Measurements from ENCODE around the gene GAL3ST2. TPM values are rescaled to one million over a fixed set of nuclear protein-coding genes. Genes with fewer than 3 reads are reported as not detected.

The GAL3ST2 gene
- total RNA-seq, 1 experiment from 2014 or later = not detected

DNA sequence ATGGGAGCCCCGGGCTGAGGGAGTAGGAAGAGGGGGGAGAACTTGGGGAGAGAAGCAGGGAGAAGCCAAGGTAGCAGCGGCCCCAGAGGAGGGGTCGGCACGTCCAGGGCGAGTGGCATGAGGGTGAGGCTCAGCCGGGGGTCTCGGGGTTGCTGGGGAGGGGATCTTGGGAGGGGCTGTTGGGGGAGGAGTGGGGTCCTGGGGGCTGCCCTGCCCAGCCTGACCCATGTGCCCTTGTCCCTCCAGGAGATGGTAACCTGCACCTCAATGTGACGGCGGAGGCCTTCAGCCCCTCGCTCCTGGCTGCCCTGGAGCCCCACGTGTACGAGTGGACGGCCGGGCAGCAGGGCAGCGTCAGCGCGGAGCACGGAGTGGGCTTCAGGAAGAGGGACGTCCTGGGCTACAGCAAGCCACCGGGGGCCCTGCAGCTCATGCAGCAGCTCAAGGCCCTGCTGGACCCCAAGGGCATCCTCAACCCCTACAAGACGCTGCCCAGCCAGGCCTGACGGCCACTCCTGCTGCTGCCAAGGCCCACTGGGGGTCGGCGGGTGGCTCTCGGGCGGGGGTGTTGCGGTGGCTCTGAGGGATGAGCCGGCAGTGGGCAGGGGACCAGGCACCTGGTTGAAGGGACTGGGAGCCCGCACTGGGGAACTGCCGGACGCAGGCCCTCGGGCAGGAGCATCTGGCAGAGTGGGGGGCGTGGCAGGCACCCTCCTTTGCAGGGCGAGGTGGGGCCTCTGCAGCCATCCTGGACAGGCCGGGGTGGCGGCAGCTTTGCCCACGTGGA is 9.0 kb upstream of the GAL3ST2 start:
- DNase-seq = no peak
- intact Hi-C loops (cut with micrococcal nuclease) = no loop called here
- ATAC-seq = no peak
- ChIA-PET POLR2A (ENCODE audit: unreplicated experiment) (no interaction called here), CTCF (no interaction called here)
- Histone ChIP-seq H3K27ac (ENCODE audit: low read length) (no peak overlapping the region), H3K9me2 (replicated peaks; ENCODE audit: low read length) (no peaks in the 10 kb centered on the region), H3K4me3 (ENCODE audit: low read length) (no peak overlapping the region), H3K4me2 (ENCODE audit: low read length) (no peak overlapping the region), H3K9ac (ENCODE audit: low read length) (no peak overlapping the region), H4K20me1 (ENCODE audit: low read length) (no peaks in the 10 kb centered on the region), H3K36me3 (ENCODE audit: low read depth, low read length) (no peaks in the 10 kb centered on the region), H3K79me2 (ENCODE audit: low read length) (no peaks in the 10 kb centered on the region), H3K4me1 (ENCODE audit: insufficient read depth, low read length) (peaks cover 9% of the 10 kb centered on the region), H3K9me3 (ENCODE audit: low read length) (no peaks in the 10 kb centered on the region), H3K27me3 (ENCODE audit: low read length) (no peaks in the 10 kb centered on the region), H3F3A (ENCODE audit: low read length, unreplicated experiment) (peaks cover 1% of the 10 kb centered on the region), H2AFZ (ENCODE audit: low read length) (no peak overlapping the region)
- no TSS peak for BruUV-seq (replicated peaks)
- TF ChIP-seq, protein P1, sequence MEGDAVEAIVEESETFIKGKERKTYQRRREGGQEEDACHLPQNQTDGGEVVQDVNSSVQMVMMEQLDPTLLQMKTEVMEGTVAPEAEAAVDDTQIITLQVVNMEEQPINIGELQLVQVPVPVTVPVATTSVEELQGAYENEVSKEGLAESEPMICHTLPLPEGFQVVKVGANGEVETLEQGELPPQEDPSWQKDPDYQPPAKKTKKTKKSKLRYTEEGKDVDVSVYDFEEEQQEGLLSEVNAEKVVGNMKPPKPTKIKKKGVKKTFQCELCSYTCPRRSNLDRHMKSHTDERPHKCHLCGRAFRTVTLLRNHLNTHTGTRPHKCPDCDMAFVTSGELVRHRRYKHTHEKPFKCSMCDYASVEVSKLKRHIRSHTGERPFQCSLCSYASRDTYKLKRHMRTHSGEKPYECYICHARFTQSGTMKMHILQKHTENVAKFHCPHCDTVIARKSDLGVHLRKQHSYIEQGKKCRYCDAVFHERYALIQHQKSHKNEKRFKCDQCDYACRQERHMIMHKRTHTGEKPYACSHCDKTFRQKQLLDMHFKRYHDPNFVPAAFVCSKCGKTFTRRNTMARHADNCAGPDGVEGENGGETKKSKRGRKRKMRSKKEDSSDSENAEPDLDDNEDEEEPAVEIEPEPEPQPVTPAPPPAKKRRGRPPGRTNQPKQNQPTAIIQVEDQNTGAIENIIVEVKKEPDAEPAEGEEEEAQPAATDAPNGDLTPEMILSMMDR (conservative IDR thresholded peaks at IDR 0.05; ENCODE audit: low read depth, low read length) = no peak
- no peak for TF ChIP-seq EZH2 (IDR thresholded peaks at IDR 0.05; ENCODE audit: low read length, unreplicated experiment)

DNA sequence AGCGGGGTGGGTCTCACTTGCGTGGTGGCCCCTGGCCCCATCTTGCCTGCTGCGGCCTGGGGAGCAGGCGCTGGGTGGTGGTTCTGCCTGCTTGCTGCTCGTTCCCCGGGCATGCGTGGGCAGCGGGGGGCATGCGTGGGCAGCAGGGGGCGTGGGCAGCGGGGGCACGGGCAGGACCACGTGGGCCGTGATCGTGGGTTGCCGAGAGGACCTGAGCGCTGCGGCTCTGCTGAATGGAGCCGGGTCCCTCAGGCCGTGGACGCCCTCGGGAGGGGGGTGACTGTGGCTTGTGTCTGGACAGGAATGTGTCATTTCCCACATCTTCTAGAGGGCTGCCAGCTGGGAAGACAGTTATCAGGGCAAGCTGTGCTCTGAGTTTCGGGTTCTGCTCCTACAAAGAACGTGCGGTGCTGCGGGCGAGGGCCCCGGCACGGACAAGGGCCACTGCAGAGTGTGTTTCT is 8.3 kb upstream of the GAL3ST2 start:
- no TSS peak for BruUV-seq (replicated peaks)
- Histone ChIP-seq H3K9me2 (replicated peaks; ENCODE audit: low read length) (no peaks in the 10 kb centered on the region), H3F3A (ENCODE audit: low read length, unreplicated experiment) (no peaks in the 10 kb centered on the region), H3K36me3 (ENCODE audit: low read depth, low read length) (no peaks in the 10 kb centered on the region), H2AFZ (ENCODE audit: low read length) (no peak overlapping the region), H3K79me2 (ENCODE audit: low read length) (no peaks in the 10 kb centered on the region), H3K27ac (ENCODE audit: low read length) (no peak overlapping the region), H4K20me1 (ENCODE audit: low read length) (no peaks in the 10 kb centered on the region), H3K4me2 (ENCODE audit: low read length) (no peak overlapping the region), H3K27me3 (ENCODE audit: low read length) (no peaks in the 10 kb centered on the region), H3K4me1 (ENCODE audit: insufficient read depth, low read length) (peaks cover 3% of the 10 kb centered on the region), H3K9ac (ENCODE audit: low read length) (no peak overlapping the region), H3K9me3 (ENCODE audit: low read length) (no peaks in the 10 kb centered on the region), H3K4me3 (ENCODE audit: low read length) (no peak overlapping the region)
- ATAC-seq (no peak), DNase-seq (no peak)
- TF ChIP-seq EZH2 (IDR thresholded peaks at IDR 0.05; ENCODE audit: low read length, unreplicated experiment) = no peak
- no peak for TF ChIP-seq EZH2phosphoT487 (IDR thresholded peaks at IDR 0.05; ENCODE audit: borderline replicate concordance, low read length)
- TF ChIP-seq, protein P1 (conservative IDR thresholded peaks at IDR 0.05; ENCODE audit: low read depth, low read length) = no peak
- CTCF ChIA-PET = no interaction called here
- POLR2A ChIA-PET (ENCODE audit: unreplicated experiment) = no interaction called here
- intact Hi-C loops (cut with micrococcal nuclease) = no loop called here

DNA sequence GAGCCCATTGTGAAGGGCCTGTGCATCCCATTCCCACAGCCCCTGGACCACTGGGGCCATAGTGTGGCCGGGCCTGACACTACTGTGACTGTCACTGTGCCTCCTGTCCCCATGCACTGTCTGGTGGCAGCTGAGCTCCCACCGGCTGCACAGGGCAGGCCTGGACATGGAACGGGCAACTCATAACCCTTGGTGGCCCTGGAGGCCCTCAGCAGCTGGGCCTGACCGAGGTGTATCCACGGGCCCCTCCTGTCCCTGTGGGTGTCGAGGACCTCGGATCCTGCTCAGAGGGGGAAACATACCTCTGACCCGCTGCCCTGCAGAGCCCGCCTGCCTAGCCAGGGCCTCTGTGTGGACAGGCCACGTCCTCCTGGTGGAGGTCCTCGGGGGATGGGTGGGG is 7.8 kb upstream of the GAL3ST2 start:
- H3K36me3 ChIP-seq (ENCODE audit: low read depth, low read length) = no peaks in the 10 kb centered on the region
- H3K79me2 ChIP-seq (ENCODE audit: low read length) = no peaks in the 10 kb centered on the region
- no peak overlapping the region for H2AFZ ChIP-seq (ENCODE audit: low read length)
- H3K9me3 ChIP-seq (ENCODE audit: low read length) = no peaks in the 10 kb centered on the region
- no peak overlapping the region for H3K27ac ChIP-seq (ENCODE audit: low read length)
- no peak overlapping the region for H3K4me3 ChIP-seq (ENCODE audit: low read length)
- peaks cover 3% of the 10 kb centered on the region for H3K4me1 ChIP-seq (ENCODE audit: insufficient read depth, low read length)
- no peak overlapping the region for H3K9ac ChIP-seq (ENCODE audit: low read length)
- no peak for TF ChIP-seq EZH2 (IDR thresholded peaks at IDR 0.05; ENCODE audit: low read length, unreplicated experiment)
- no peak for TF ChIP-seq EZH2phosphoT487 (IDR thresholded peaks at IDR 0.05; ENCODE audit: borderline replicate concordance, low read length)
- TF ChIP-seq, protein P1 (conservative IDR thresholded peaks at IDR 0.05; ENCODE audit: low read depth, low read length) = no peak
- no peaks in the 10 kb centered on the region for H4K20me1 ChIP-seq (ENCODE audit: low read length)
- H3K9me2 ChIP-seq (replicated peaks; ENCODE audit: low read length) = no peaks in the 10 kb centered on the region
- intact Hi-C loops (cut with micrococcal nuclease) = no loop called here
- ChIA-PET CTCF (no interaction called here), POLR2A (ENCODE audit: unreplicated experiment) (no interaction called here)
- no TSS peak for BruUV-seq (replicated peaks)
- DNase-seq (no peak), ATAC-seq (no peak; the same call in 1 of the 2 replicates)
- H3F3A ChIP-seq (ENCODE audit: low read length, unreplicated experiment) = no peaks in the 10 kb centered on the region
- no peaks in the 10 kb centered on the region for H3K27me3 ChIP-seq (ENCODE audit: low read length)
- no peak overlapping the region for H3K4me2 ChIP-seq (ENCODE audit: low read length)

Data from PC-3 (cell line).